ENCODE data around the gene ELAVL3. TPM values are rescaled to one million over a fixed set of nuclear protein-coding genes. Genes with fewer than 3 reads are reported as not detected.
A peak's percentile ranks its signal among the peaks of the same experiment; 100 is the strongest.

ELAVL3 gene
- total RNA-seq, 1 experiment from 2014 or later, result not detected

GRCh38 chr19:11506967-11507366, 26.1 kb upstream of the ELAVL3 start:
- Histone ChIP-seq H3K9me3 (ENCODE audit: control insufficient read depth, insufficient read depth, low read depth, low read length) (no peaks in the 10 kb centered on the region), H3K36me3 (ENCODE audit: control insufficient read depth, insufficient read depth, low read length) (no peaks in the 10 kb centered on the region), H3K27me3 (ENCODE audit: control insufficient read depth, insufficient read depth, low read length) (no peaks in the 10 kb centered on the region), H3K4me1 (ENCODE audit: control insufficient read depth, insufficient read depth, low read length) (peaks cover 3% of the 10 kb centered on the region; the same call in 1 of the 2 replicates), H3K27ac (ENCODE audit: low read length) (no peak overlapping the region), H3K4me3 (ENCODE audit: low read depth in 2 of 2, low read length in 2 of 2) (no peak overlapping the region)
- in situ Hi-C loops (cut with HindIII; ENCODE audit: low pct_unique_long_range_greater_than_20kb, low sequenced_read_pairs) (no loop called here), intact Hi-C loops (cut with micrococcal nuclease; ENCODE audit: unreplicated experiment) (no loop called here)
- TF ChIP-seq, protein P1, sequence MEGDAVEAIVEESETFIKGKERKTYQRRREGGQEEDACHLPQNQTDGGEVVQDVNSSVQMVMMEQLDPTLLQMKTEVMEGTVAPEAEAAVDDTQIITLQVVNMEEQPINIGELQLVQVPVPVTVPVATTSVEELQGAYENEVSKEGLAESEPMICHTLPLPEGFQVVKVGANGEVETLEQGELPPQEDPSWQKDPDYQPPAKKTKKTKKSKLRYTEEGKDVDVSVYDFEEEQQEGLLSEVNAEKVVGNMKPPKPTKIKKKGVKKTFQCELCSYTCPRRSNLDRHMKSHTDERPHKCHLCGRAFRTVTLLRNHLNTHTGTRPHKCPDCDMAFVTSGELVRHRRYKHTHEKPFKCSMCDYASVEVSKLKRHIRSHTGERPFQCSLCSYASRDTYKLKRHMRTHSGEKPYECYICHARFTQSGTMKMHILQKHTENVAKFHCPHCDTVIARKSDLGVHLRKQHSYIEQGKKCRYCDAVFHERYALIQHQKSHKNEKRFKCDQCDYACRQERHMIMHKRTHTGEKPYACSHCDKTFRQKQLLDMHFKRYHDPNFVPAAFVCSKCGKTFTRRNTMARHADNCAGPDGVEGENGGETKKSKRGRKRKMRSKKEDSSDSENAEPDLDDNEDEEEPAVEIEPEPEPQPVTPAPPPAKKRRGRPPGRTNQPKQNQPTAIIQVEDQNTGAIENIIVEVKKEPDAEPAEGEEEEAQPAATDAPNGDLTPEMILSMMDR (IDR thresholded peaks at IDR 0.05), result no peak
- TF ChIP-seq REST (IDR thresholded peaks at IDR 0.05; ENCODE audit: insufficient read depth in 1 of 2, low read depth in 2 of 2, low read length in 1 of 2) (no peak), SIN3A (IDR thresholded peaks at IDR 0.05; ENCODE audit: borderline replicate concordance, insufficient read depth, low read depth, low read length) (no peak), POLR2AphosphoS5 (IDR thresholded peaks at IDR 0.05; ENCODE audit: low read depth, low read length) (no peak), TCF7L2 (IDR thresholded peaks at IDR 0.05; ENCODE audit: low read depth, low read length) (no peak)
- BruUV-seq (replicated peaks), result no TSS peak
- DNase-seq (ENCODE audit: low read depth, low spot score), result no peak
- ATAC-seq, result no peak
- CTCF ChIA-PET, result no interaction called here
- POLR2A ChIA-PET, result interaction anchor here (0.7 kb wide), 1 partner anchor 11 kb away, joined by 6 read pairs; no protein-coding TSS in a partner anchor

- no peaks in the 10 kb centered on the region for H3K36me3 ChIP-seq (ENCODE audit: control insufficient read depth, insufficient read depth, low read length)
- ATAC-seq, result peak; percentile 61
- no peak for TF ChIP-seq TCF7L2 (IDR thresholded peaks at IDR 0.05; ENCODE audit: low read depth, low read length)
- intact Hi-C loops (cut with micrococcal nuclease; ENCODE audit: unreplicated experiment) (no loop called here), in situ Hi-C loops (cut with HindIII; ENCODE audit: low pct_unique_long_range_greater_than_20kb, low sequenced_read_pairs) (no loop called here)
- H3K4me1 ChIP-seq (ENCODE audit: control insufficient read depth, insufficient read depth, low read length), result peaks cover 3% of the 10 kb centered on the region; the same call in 1 of the 2 replicates
- H3K27me3 ChIP-seq (ENCODE audit: control insufficient read depth, insufficient read depth, low read length), result no peaks in the 10 kb centered on the region
- H3K4me3 ChIP-seq (ENCODE audit: low read depth in 2 of 2, low read length in 2 of 2), result peak overlapping the region; percentile 58 to 81
- H3K27ac ChIP-seq (ENCODE audit: low read length), result peak overlapping the region; percentile 79
- no peaks in the 10 kb centered on the region for H3K9me3 ChIP-seq (ENCODE audit: control insufficient read depth, insufficient read depth, low read depth, low read length)
- ChIA-PET CTCF (no interaction called here), POLR2A (interaction anchor here (0.7 kb wide), 1 partner anchor 12 kb away, joined by 6 read pairs; no protein-coding TSS in a partner anchor)
- DNase-seq (ENCODE audit: low read depth, low spot score), result no peak
- BruUV-seq (replicated peaks), result no TSS peak
Observed at GRCh38 chr19:11506101-11506555, 25.3 kb upstream of the ELAVL3 start.

- DNase-seq (ENCODE audit: low read depth, low spot score) (no peak), ATAC-seq (peak; percentile 88)
- Histone ChIP-seq H3K36me3 (ENCODE audit: control insufficient read depth, insufficient read depth, low read length) (no peaks in the 10 kb centered on the region), H3K4me1 (ENCODE audit: control insufficient read depth, insufficient read depth, low read length) (peaks cover 3% of the 10 kb centered on the region; the same call in 1 of the 2 replicates), H3K9me3 (ENCODE audit: control insufficient read depth, insufficient read depth, low read depth, low read length) (no peaks in the 10 kb centered on the region), H3K27me3 (ENCODE audit: control insufficient read depth, insufficient read depth, low read length) (no peaks in the 10 kb centered on the region), H3K27ac (ENCODE audit: low read length) (peak within 1 kb of the TSS; percentile 83), H3K4me3 (ENCODE audit: low read depth in 2 of 2, low read length in 2 of 2) (peak within 1 kb of the TSS; percentile 58 to 81)
- intact Hi-C loops (cut with micrococcal nuclease; ENCODE audit: unreplicated experiment), result no loop called here
- in situ Hi-C loops (cut with HindIII; ENCODE audit: low pct_unique_long_range_greater_than_20kb, low sequenced_read_pairs), result no loop called here
- ChIA-PET POLR2A (no interaction called here), CTCF (no interaction called here)
- no TSS peak for BruUV-seq (replicated peaks)
- TF ChIP-seq SIN3A (IDR thresholded peaks at IDR 0.05; ENCODE audit: borderline replicate concordance, insufficient read depth, low read depth, low read length) (0 out of 2 replicates have a peak, but pooled peaks have one; percentile 34), TCF7L2 (IDR thresholded peaks at IDR 0.05; ENCODE audit: low read depth, low read length) (no peak), REST (IDR thresholded peaks at IDR 0.05; ENCODE audit: insufficient read depth in 1 of 2, low read depth in 2 of 2, low read length in 1 of 2) (no peak), POLR2AphosphoS5 (IDR thresholded peaks at IDR 0.05; ENCODE audit: low read depth, low read length) (peak; percentile 55)
- TF ChIP-seq, protein P1 (IDR thresholded peaks at IDR 0.05), result no peak
Observed at GRCh38 chr19:11505504-11506100, 24.8 kb upstream of the ELAVL3 start, which contains the start of gene ZNF653. TSS of gene ZNF653 (minus strand) at chr19:11505839. CDS start at chr19:11505786, 53 bp downstream.
